ENCODE measurements around the gene CC2D2B.

- TF ChIP-seq CTCF (IDR thresholded peaks at IDR 0.05), result no peak
- TF ChIP-seq REST (IDR thresholded peaks at IDR 0.05; ENCODE audit: insufficient read depth in 1 of 2, low read depth in 2 of 2, low read length in 1 of 2), result no peak
- TF ChIP-seq POLR2AphosphoS5 (IDR thresholded peaks at IDR 0.05; ENCODE audit: low read depth, low read length), result no peak
- no peak for TF ChIP-seq SIN3A (IDR thresholded peaks at IDR 0.05; ENCODE audit: borderline replicate concordance, insufficient read depth, low read depth, low read length)
Measured at GRCh38 chr10:95873139-95873538, 34.6 kb upstream of the CC2D2B start.

Measured in Panc1 (cell line).